Head of caudate nucleus (tissue), 42 donors: ENCODE measurements around the gene TPP2.

Experiments
- DNase-seq, 42 donors: peaks; one replicate each; pipeline versions ENCODE4 v3.0.0 to v3.0.0-alpha.2; 2020 to 2021; ENCODE audit warnings: mixed read lengths in 7 of 42
- intact Hi-C: fragments of 100-400 bp; cut with DNase I; formaldehyde crosslinking; loops from one replicate; pipeline ENCODE4 v1.15.0; 2022

The TPP2 gene

DNA sequence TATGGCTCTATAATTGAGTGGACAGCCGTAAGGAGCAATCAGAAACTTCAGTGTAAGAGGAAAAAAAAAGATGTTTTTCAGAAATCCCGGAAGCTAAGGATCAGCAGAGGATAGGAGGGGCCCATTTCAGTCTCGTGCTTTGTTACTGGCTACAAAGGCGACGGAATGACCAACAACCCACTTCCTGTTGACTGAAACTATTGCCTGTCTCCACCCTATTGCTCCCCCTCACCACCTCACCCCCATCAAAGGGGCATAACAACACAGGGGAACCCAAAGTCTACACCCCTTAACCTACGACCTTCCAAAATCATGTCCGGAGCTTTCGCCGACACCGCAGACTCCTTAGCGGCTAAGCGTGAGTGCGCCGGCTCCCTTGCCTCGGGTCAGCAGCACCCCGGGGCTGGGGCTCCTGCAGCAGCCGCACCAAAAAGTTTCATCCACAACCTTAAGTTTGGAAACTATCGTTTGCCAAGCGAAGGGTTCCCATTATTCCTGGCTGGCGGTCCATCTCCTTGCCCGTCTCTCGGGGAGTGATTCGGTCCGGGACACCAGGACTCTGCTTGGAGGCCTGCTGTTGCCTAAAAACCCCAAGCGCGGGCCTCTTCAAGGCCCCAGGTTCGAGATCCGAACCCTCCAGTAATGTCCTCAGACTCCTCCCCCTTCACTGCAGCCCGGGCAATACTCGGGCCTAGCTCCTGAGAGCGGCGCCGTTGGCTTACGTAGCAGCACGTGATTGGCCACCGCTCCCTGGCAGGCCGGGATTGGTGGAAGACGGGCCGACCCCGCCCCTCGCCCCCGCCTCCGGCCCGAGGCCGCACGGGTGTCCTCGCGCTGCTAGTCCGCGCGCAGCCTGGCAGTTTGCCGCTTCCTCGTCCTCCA is at the start of gene TPP2:
TSS of gene TPP2 (plus strand) at position 840 of the 882 bp plus-strand sequence. CDS start 53 bp downstream, outside the sequence.
- intact Hi-C loops = loop anchor here (5.0 to 10.0 kb wide), 2 partner anchors 58 to 251 kb away; partner anchors contain the start of gene ERCC5
- peak; percentile 97 to 100 (median 99) for DNase-seq

DNA sequence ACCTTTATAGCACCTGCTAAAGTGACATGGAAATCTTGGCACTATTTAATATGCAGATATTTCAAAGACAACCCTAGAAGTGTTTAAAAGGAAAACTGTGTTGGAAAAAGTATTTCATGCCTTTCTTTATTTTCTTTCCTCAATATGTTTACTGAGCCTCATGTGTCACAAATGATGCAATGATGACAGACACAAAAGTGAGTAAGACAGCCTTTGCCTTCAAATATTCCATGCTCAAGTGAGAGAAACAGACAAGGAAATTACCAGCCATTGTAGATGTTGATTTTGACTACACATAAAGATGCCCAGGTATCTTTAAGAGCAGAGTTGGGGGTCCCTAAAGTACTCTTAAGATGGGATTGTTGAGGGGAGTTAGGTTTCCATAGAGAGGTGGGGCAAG is 48.0 kb upstream of the TPP2 start:
- no peak for DNase-seq
- intact Hi-C loops = no loop called here

DNA sequence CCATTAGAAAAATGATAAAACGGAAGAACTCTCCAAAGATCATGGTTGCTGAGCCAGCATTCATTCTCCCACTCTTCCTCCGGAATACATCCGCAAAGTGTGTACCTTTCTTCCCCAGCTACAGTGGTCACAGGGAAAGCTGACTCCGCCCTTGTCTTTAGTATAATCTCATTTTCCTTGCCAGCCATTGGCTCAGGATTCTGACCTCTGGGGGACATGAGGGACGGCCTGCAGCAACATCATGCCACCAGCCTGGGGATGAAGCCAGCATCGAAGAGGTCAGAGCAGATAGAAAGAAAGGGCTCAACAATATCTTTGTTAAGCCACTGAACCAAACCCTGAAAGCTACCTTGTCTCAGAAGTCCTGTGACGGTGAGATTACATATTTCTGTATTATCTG is 46.3 kb upstream of the TPP2 start:
- intact Hi-C loops = no loop called here
- no peak for DNase-seq

DNA sequence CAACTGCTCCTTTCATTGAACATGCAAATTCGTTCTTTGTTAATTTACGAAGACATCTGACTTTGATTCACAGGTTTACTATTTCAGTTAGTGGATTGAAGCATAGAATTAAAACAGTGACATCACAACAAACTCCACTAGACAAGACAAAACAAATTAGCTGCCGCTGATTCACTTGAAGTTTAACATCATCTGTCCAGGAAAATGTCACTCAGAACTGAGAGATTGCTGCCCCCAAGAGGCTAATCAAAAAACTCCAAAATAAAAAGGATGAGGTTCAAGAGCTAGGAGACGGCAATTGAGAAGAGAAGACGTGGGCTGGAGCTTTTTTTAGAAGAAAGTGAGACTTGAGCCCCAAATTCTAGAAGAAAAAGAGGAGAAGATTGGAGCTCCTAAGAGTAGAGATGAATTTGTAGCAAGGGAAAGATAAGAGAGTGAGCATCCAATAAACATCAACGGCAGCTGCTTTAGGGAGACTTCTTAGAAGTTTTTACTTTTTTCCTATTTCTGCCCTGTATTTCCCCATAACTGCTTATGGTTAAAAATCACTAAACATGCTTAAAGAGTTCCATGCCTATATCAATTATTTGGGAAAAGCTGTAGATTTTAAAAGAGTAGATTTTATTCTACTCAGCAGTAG is 40.8 kb upstream of the TPP2 start:
- peak in 15 of 42 donors; percentile 6 to 68 (median 30) for DNase-seq
- intact Hi-C loops = no loop called here

DNA sequence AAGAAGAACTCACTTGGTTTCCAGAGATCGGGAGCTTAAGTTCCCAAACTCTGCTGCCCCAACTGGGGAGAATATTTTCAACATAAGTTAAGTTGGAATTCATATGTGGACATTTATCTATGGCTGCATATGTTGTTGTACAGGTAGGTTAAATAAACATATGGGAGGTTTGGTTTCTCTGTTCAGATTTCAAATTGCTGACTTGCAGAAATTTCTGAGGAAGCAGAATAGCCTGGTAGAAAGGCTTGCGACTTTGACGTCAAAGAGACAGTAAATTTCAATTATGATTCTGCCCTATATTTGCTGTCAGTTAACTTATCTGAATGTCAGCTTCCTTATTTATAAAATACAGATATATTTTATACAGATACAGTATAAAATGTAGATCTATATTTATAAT is 40.0 kb upstream of the TPP2 start:
- DNase-seq = no peak

DNA sequence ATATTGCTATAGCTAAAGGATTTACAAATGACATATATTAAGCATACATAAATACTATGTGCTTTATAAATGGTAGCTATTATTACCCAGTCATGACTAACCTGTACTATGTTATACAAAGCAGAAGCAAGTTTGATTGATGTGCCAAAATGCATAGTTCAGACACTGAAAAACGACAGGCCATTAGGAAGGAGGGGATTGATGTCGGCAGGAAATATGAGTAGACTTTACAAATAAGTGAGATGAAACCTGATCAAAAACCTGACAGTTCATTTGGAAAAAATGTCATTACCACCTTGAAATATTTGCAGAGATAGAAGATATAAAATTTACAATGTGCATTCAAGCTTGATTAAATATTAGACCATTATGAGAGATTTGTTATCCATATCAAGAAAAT is 38.8 kb upstream of the TPP2 start:
- DNase-seq = no peak
- intact Hi-C loops = no loop called here

More for the DNA sequence above, 40.0 kb upstream of the TPP2 start:
- intact Hi-C loops = no loop called here

DNA sequence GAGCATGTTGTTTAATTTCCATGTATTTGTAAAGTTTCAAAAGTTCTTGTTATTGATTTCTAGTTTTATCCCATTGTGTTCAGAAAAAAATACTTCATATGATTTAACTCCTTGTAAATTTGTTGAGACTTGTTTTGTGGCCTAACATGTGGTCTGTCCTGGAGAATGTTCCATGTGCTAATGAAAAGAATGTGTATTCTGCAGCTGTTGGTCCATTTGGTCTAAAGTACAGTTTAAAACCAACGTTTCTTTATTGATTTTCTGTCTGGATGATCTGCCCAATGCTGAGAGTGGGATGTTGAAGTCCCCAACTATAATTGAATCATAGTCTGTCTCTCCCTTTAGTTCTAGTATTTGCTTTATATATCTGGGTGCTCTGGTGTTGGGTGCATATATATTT is 34.9 kb upstream of the TPP2 start:
- DNase-seq = no peak
- intact Hi-C loops = no loop called here

DNA sequence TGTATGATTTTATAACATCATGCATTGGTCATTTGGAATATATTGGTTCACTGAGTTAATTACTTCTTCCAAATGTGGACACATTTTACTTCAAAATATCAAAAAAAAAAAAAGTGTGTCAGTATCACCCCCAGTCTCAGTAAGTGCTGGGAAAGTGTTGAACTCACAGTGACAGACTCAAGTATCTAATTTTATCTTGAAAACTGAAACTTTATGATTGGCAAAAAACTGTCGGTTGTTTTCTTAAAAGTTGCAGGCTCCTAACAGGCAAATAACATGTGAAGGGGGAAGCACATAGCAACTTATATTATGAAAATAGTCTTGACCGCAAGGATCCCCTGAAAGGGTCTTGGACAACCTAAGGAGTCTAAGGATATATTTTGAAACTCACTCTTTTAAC is 33.5 kb upstream of the TPP2 start:
- no peak for DNase-seq
- intact Hi-C loops = no loop called here

DNA sequence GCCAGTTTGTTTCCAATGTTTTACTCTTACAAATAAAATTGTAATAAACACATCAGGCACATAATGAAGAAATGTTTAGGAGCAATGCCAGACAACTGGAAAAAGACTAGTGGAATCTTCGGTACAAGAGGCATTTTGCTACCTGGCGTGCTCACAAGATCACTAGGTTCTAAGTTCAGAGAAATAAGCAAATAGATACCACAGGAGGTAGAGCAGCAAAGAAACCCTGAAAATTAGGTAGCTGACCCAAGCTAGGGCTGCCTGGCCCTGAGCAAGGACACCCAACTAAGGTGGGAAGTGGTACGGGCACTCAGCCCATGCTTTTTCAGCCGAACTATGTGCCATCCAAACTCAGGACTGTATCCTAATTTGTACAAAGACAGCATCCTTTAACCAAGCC is 32.2 kb upstream of the TPP2 start:
- intact Hi-C loops = no loop called here
- DNase-seq = no peak

DNA sequence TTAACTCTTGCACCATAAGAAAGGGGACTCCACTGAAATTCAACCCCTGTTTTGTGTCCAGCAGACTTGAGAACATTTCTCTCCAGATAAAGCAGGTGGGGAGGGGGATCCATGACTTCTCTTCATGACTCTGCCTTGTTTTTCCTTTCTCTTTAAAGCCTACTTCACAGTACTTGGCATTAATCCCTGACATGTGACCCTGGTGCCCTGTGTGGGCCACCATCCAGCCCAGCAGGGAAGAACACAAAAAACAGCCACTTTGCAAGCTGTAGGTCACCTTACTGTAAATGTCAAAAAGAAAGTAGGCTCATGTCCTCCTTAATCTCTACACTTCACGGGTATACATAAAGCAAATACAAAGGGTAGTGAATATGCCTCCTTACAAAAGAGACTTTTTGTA is 30.3 kb upstream of the TPP2 start:
- DNase-seq = no peak
- intact Hi-C loops = no loop called here

DNA sequence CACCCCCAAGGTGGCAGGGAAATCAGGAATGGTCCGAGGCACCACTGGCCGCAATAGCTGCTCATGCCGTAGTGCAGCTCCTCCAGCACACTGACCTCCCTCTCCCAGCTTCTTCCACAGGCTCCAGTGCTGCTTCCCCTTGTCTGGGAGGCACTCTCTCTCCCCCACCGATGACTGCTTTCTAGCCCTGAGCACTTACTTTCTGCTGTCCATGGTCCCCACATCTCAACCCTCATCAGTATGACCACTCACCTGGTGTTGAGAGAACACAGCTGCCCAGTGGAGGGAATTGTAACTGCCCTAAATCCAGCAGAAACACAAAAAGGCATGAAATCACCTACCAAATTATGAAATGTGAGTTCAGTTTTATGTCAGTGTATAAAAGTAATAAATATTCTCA is 28.9 kb upstream of the TPP2 start:
- intact Hi-C loops = no loop called here
- no peak for DNase-seq

DNA sequence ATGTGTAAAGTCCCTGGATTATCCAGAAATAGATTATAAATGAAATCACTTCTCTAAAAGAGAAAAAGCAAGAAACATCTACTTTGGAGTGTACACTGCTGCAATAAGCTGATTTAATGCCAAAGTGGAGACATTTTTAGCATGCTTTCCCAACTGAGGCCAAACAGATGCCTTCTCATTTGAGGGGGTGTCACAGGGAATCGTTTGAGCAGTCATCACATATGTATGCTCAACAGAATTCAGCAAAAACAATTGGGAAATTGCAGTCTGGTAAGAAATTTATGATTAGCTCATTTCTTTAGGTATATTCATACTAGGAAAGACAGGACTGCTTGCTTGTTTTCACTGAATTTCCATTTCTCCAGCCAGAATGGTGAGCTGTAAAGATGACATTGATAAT is 27.3 kb upstream of the TPP2 start:
- DNase-seq = no peak
- intact Hi-C loops = no loop called here

DNA sequence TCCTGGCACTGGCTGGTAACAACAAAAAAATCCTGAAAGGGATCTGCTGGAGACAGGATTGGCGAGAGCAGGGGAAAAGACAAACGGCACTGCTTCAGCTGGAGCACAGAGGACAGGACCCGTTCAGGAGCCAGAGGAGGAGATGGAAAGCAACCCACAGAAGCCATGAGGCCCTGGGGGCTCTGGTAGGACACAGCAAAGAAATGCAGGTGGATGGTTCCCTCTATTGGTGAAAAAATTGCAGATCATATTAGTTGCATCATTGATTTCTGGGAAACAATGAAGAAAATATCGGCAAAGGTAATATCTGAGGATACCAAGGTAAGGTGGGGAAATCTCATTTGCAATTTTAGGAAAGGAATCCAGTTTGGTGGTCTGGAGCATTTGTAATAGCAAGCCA is 25.7 kb upstream of the TPP2 start:
- DNase-seq = no peak
- intact Hi-C loops = no loop called here

DNA sequence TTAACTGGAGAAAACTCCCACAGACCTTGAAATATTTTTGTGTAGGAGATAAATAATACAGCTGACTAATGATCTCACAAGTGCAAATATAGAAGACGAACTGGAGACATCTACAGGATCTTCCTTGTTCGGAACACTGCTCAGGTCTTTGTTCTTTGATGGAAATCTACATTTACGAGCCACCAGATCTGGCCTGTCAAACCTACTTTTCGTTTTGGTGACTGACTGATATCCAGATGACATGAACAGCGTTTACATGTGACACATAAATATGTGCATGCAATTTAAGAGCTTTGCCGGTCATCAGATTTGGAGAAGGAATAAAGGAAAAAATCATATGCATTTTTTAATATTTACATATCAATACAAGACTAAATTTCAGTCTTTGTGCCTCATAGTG is 24.5 kb upstream of the TPP2 start:
- no peak for DNase-seq
- intact Hi-C loops = no loop called here

DNA sequence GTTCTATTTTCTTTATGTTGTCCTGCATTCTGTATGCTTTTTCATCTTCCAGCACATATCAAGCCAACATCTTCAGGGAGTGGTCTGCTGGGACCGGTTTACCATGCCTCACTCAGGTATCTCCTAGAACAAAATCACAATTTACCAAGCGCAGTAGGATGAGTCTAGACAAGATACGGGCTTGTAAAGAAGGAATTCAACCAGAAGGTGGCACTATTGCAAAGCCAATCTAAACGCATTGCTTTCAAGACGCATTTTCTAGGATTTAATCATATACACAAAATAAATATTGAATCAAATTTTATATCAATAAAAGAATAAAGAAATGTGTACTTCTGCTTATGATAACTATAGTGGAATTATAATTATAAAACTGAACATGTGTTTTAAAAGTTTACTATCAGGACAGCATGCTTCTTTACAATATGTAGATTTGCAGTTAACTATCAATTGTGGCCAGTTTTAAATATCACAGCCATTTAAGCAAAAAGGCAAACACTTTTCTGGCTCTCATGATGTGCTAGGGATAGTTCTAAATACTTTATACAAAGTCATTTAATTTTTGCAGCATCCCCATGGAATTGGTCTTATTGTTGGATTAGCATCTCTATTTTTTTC is 16.1 kb upstream of the TPP2 start:
- intact Hi-C loops = loop anchor here (5.0 kb wide), 1 partner anchor 147 kb away; no protein-coding TSS in a partner anchor
- DNase-seq = peak in 19 of 42 donors; percentile 15 to 84 (median 49)

DNA sequence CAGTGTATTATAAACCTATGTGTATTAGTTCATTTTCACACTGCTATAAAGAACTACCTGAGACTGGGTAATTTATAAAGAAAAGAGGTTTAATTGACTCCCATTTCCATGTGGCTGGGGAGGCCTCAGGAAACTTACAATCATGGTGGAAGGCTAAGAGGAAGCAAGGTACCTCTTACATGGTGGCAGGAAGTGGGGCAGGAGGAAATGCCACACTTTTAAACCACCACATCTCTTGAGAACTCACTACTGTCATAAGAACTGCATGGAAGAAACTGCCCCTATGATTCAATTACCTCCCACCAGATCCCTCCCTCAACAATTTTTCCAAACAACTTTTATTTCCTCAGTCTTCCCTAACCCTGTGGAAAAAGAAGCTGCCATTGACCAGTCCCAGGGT is 14.5 kb upstream of the TPP2 start:
- no peak for DNase-seq
- intact Hi-C loops = loop anchor here (5.0 kb wide), 1 partner anchor 145 kb away; no protein-coding TSS in a partner anchor

DNA sequence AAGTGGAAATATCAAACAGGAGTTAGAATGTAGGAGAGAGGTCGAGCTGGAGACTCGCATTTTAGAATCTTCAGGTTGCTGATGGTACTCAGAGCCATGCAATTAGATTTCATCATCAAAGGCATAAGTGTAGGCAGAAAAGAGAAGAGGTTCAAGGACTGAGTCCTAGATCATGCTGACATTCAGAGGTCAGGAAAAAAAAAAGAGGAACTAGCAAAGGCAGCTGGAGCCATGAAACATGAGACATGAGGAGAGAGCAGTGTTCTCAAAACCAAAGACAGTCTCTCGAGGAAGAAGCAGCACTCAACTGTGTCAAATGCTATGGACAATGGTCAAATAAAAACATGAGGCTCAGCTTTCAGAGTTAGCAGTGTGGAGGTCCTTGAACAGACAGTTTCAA is 12.4 kb upstream of the TPP2 start:
- DNase-seq = no peak
- intact Hi-C loops = loop anchor here (5.0 kb wide), 1 partner anchor 143 kb away; no protein-coding TSS in a partner anchor

DNA sequence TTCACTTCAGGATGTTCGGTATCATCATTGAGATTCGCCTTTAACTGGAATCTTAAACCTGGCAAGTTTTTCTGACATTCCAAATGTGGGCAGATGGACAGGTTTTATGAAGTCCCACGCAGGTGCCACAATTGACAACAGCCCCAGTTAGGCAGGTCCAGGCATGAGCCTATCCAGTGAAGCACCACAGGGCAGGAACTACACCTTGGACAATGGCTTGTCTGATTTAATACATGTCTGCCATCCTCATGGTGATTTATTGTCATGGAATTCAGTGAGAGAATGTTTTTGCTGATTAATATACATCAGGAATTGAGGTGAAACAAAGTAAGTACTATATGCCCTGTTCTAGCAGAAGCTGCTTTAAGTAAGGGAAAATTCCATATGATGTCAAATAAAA is 10.2 kb upstream of the TPP2 start:
- DNase-seq = no peak
- intact Hi-C loops = no loop called here

DNA sequence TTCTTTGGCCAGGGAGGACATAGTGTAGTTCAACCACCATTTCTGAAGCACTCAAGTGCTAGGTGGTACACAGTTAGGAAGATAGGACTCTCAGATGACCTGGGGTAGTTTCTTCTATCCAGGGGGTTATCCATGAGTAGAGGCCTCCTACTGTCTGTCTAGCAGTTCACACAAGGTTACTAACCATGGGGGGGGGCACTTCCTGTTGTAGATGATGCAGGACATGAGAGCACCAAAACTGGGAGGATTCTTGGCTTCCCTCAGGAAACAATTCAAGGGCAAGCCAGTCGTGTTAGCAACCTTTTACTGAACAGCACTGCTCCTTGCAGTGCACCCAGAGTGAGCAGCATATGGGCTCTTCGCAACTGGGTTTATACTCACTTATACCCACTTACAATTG is 8.9 kb upstream of the TPP2 start:
- intact Hi-C loops = no loop called here
- DNase-seq = no peak

DNA sequence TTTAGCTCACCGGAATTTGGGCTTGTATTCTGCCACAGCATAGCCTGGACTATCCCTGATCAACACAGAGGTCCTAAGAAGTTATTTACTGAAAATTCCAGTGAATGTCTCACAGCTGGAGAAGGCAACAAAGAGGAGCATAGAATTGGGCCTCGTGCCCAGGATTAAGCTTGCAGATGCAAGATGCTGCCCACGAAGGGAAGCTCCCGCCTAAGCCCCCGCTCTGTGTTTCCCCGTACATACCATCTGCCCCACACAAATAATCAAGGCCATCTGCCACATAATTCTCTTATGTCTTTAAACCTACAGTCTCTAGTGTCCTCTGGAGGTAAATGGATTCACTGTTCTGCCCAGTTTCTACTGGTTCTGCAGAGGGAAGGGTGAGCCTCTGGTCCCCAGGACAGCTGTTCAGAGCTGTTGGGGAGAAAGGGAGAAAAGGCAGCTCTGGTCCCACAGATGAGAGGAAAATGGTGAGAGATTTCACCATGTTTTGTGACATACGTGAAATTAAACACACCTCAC is 7.4 kb upstream of the TPP2 start:
- intact Hi-C loops = no loop called here
- peak in 24 of 42 donors; percentile 14 to 64 (median 31) for DNase-seq
